ENCODE measurements around the gene SLC40A1. TPM values are rescaled to one million over a fixed set of nuclear protein-coding genes. Genes with fewer than 3 reads are reported as not detected.

The SLC40A1 gene
- total and polyA plus RNA-seq, 2 of the 13 experiments (the other 11 are each of a cell fraction or from before 2014, with no cell fraction given), result 10.6 to 24.9 TPM

DNA sequence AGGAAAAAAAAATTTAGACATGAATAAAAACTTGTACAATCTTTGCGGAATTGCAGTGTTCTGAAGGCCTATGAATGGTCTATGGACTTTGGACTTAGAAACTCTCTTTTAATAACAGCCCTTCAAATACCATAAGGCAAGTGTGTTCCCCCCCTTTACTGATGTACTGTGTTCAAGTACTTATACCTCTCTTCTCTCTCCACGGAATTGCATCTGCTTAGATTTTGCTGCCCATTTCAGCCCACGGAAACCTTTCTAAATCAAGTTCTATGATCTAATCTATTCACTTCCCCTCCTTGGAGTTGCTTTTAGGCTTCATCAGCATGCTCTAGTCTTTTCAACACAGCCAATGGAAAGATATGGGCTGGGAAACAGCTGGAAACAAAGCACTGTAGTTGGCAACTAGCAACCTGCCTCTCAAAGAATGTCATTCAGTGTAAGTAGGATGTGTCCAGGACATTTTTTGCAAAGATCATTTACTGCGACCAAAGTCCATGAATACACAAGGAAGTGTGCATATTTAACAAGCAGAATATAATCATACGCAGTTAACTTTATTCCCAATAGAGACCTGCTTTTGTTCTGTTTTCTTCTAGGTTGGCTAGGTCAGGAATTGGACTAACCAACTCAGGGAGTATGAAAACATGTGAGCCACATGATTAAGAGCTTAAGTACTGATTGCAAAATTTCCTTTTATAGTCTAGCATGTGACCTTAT lies 58.0 kb downstream of the SLC40A1 start (continued):
- TF ChIP-seq, protein P1, sequence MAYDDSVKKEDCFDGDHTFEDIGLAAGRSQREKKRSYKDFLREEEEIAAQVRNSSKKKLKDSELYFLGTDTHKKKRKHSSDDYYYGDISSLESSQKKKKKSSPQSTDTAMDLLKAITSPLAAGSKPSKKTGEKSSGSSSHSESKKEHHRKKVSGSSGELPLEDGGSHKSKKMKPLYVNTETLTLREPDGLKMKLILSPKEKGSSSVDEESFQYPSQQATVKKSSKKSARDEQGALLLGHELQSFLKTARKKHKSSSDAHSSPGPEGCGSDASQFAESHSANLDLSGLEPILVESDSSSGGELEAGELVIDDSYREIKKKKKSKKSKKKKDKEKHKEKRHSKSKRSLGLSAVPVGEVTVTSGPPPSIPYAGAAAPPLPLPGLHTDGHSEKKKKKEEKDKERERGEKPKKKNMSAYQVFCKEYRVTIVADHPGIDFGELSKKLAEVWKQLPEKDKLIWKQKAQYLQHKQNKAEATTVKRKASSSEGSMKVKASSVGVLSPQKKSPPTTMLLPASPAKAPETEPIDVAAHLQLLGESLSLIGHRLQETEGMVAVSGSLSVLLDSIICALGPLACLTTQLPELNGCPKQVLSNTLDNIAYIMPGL (CRISPR knock-in tag; IDR thresholded peaks at IDR 0.05; ENCODE audit: borderline replicate concordance in 1 of 2, low read depth in 1 of 2), result no peak; a peak in 1 of 4 replicates
- TF ChIP-seq, protein P2, sequence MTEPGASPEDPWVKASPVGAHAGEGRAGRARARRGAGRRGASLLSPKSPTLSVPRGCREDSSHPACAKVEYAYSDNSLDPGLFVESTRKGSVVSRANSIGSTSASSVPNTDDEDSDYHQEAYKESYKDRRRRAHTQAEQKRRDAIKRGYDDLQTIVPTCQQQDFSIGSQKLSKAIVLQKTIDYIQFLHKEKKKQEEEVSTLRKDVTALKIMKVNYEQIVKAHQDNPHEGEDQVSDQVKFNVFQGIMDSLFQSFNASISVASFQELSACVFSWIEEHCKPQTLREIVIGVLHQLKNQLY (CRISPR knock-in tag; IDR thresholded peaks at IDR 0.05), result peak; percentile 46; the same call in 1 of the 2 replicates
- TF ChIP-seq, protein P3, sequence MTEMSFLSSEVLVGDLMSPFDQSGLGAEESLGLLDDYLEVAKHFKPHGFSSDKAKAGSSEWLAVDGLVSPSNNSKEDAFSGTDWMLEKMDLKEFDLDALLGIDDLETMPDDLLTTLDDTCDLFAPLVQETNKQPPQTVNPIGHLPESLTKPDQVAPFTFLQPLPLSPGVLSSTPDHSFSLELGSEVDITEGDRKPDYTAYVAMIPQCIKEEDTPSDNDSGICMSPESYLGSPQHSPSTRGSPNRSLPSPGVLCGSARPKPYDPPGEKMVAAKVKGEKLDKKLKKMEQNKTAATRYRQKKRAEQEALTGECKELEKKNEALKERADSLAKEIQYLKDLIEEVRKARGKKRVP (CRISPR knock-in tag; IDR thresholded peaks at IDR 0.05), result 0 out of 4 replicates have a peak, but pooled peaks of 1 of the 2 experiments have one; percentile 9
- TF ChIP-seq, protein P4, sequence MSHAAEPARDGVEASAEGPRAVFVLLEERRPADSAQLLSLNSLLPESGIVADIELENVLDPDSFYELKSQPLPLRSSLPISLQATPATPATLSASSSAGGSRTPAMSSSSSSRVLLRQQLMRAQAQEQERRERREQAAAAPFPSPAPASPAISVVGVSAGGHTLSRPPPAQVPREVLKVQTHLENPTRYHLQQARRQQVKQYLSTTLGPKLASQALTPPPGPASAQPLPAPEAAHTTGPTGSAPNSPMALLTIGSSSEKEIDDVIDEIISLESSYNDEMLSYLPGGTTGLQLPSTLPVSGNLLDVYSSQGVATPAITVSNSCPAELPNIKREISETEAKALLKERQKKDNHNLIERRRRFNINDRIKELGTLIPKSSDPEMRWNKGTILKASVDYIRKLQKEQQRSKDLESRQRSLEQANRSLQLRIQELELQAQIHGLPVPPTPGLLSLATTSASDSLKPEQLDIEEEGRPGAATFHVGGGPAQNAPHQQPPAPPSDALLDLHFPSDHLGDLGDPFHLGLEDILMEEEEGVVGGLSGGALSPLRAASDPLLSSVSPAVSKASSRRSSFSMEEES (CRISPR knock-in tag; IDR thresholded peaks at IDR 0.05), result peak; percentile 87
- TF ChIP-seq KLF11 (CRISPR knock-in tag; IDR thresholded peaks at IDR 0.05), result no peak
- TF ChIP-seq ELF3 (CRISPR knock-in tag; IDR thresholded peaks at IDR 0.05), result peak; percentile 95
- TF ChIP-seq, protein P5, sequence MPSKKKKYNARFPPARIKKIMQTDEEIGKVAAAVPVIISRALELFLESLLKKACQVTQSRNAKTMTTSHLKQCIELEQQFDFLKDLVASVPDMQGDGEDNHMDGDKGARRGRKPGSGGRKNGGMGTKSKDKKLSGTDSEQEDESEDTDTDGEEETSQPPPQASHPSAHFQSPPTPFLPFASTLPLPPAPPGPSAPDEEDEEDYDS (CRISPR knock-in tag; IDR thresholded peaks at IDR 0.05), result peak; percentile 52; the same call in 1 of the 2 replicates
- peak; percentile 74 for TF ChIP-seq KDM6A (CRISPR knock-in tag; IDR thresholded peaks at IDR 0.05; ENCODE audit: low read depth)
- 0 out of 2 replicates have a peak, but pooled peaks have one; percentile 38 for TF ChIP-seq HDAC2 (CRISPR knock-in tag; IDR thresholded peaks at IDR 0.05)
- peak; percentile 22; the same call in 1 of the 2 replicates for TF ChIP-seq RXRB (CRISPR knock-in tag; IDR thresholded peaks at IDR 0.05; ENCODE audit: borderline replicate concordance)
- TF ChIP-seq, protein P6, sequence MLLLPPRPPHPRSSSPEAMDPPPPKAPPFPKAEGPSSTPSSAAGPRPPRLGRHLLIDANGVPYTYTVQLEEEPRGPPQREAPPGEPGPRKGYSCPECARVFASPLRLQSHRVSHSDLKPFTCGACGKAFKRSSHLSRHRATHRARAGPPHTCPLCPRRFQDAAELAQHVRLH (CRISPR knock-in tag; IDR thresholded peaks at IDR 0.05; ENCODE audit: borderline replicate concordance, low read depth), result peak; percentile 50; the same call in 1 of the 2 replicates
- no peak for TF ChIP-seq GABPB1 (CRISPR knock-in tag; IDR thresholded peaks at IDR 0.05)
- TF ChIP-seq HNF4G (IDR thresholded peaks at IDR 0.05; ENCODE audit: borderline replicate concordance, low read depth, low read length), result peak; percentile 42
- no peak for TF ChIP-seq HNF4G (CRISPR knock-in tag; IDR thresholded peaks at IDR 0.05; ENCODE audit: borderline replicate concordance, low read depth)
- TF ChIP-seq MIXL1 (CRISPR knock-in tag; IDR thresholded peaks at IDR 0.05), result peak; percentile 30; the same call in 1 of the 2 replicates
- peak; percentile 56; the same call in 1 of the 2 replicates for TF ChIP-seq ZKSCAN8 (CRISPR knock-in tag; IDR thresholded peaks at IDR 0.05; ENCODE audit: borderline replicate concordance)
- TF ChIP-seq EP300 (IDR thresholded peaks at IDR 0.05; ENCODE audit: low read depth in 2 of 2, low read length in 2 of 2), result peak; percentile 31 to 33; a peak in 1 of 4 replicates
- TF ChIP-seq EP300 (CRISPR knock-in tag; IDR thresholded peaks at IDR 0.05; ENCODE audit: borderline replicate concordance), result peak; percentile 51; the same call in 1 of the 2 replicates
- 0 out of 2 replicates have a peak, but pooled peaks have one; percentile 28 for TF ChIP-seq ZNF101 (CRISPR knock-in tag; IDR thresholded peaks at IDR 0.05; ENCODE audit: borderline replicate concordance, low read depth)
- TF ChIP-seq RARA (CRISPR knock-in tag; IDR thresholded peaks at IDR 0.05), result peak; percentile 41; the same call in 1 of the 2 replicates
- no peak for TF ChIP-seq ZNF652 (CRISPR knock-in tag; IDR thresholded peaks at IDR 0.05; ENCODE audit: borderline replicate concordance, low read depth)
- TF ChIP-seq, protein P7, sequence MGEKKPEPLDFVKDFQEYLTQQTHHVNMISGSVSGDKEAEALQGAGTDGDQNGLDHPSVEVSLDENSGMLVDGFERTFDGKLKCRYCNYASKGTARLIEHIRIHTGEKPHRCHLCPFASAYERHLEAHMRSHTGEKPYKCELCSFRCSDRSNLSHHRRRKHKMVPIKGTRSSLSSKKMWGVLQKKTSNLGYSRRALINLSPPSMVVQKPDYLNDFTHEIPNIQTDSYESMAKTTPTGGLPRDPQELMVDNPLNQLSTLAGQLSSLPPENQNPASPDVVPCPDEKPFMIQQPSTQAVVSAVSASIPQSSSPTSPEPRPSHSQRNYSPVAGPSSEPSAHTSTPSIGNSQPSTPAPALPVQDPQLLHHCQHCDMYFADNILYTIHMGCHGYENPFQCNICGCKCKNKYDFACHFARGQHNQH (CRISPR knock-in tag; IDR thresholded peaks at IDR 0.05), result peak; percentile 45; the same call in 1 of the 2 replicates
